Stomach (tissue), 4 donors: ENCODE results near the gene TRIM3.

Experiments
- POLR2A ChIP-seq, 4 donors: fragments of 450-650 bp; IDR thresholded peaks; one replicate each; pipeline ENCODE4 v1.6.1; 2016; ENCODE audit warnings: antibody characterized with exemption in 4 of 4, control low read depth in 2 of 4, mild to moderate bottlenecking in 1 of 4, moderate library complexity in 1 of 4
- POLR2AphosphoS5 ChIP-seq, 3 donors: sonication (generic); formaldehyde crosslinking; IDR thresholded peaks; one replicate each; pipeline ENCODE4 v1.6.1; 2016; ENCODE audit warnings: antibody characterized with exemption in 3 of 3
- TF ChIP-seq, protein P1 (sequence below), 7 experiments: fragments of 450-650 bp in 4 of 7; fragments of 200-600 bp in 3 of 7; sonication (generic) in 3 of 7; IDR thresholded peaks; one replicate each; pipeline ENCODE4 v1.5.1; 2016 to 2019; ENCODE audit warnings: antibody characterized with exemption in 7 of 7, control low read depth in 2 of 7, mild to moderate bottlenecking in 1 of 7

GRCh38 chr11:6437993-6438392 is 35.7 kb downstream of the TRIM3 start:
- TF ChIP-seq, protein P1, sequence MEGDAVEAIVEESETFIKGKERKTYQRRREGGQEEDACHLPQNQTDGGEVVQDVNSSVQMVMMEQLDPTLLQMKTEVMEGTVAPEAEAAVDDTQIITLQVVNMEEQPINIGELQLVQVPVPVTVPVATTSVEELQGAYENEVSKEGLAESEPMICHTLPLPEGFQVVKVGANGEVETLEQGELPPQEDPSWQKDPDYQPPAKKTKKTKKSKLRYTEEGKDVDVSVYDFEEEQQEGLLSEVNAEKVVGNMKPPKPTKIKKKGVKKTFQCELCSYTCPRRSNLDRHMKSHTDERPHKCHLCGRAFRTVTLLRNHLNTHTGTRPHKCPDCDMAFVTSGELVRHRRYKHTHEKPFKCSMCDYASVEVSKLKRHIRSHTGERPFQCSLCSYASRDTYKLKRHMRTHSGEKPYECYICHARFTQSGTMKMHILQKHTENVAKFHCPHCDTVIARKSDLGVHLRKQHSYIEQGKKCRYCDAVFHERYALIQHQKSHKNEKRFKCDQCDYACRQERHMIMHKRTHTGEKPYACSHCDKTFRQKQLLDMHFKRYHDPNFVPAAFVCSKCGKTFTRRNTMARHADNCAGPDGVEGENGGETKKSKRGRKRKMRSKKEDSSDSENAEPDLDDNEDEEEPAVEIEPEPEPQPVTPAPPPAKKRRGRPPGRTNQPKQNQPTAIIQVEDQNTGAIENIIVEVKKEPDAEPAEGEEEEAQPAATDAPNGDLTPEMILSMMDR (IDR thresholded peaks at IDR 0.05): no peak
- no peak for TF ChIP-seq POLR2AphosphoS5 (IDR thresholded peaks at IDR 0.05)
- no peak for TF ChIP-seq POLR2A (IDR thresholded peaks at IDR 0.05)
